HG02981 (cell line): ENCODE results near the gene NUDT14.

Experiments used
- ATAC-seq: cut with Tn5 transposase; IDR thresholded peaks from one replicate; pipeline ENCODE4 v1.9.1; 2021; ENCODE audit warnings: mild to moderate bottlenecking, moderate library complexity; ENCODE audit not compliant: unreplicated experiment

The NUDT14 gene

DNA sequence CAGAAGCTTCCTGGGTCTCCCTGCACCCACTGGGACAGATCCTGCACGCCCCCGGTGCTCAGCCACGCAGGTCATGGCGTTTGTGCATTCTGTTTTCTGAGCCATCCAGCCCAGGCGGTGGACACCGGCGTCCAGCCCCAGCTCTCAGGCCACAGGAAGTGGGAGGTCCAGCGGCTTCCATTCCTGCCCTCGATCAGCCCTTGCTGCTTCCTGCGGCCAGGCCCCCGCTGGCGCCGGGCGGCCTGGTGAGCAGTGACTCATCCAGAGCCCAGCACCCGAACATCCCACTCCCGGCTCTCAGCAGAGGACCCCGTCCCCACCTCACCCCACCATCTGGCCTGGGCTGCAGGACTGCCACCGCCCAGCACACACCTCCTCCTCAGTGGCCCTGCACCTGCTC, 18.0 kb upstream of the NUDT14 start:
- ATAC-seq = no peak

DNA sequence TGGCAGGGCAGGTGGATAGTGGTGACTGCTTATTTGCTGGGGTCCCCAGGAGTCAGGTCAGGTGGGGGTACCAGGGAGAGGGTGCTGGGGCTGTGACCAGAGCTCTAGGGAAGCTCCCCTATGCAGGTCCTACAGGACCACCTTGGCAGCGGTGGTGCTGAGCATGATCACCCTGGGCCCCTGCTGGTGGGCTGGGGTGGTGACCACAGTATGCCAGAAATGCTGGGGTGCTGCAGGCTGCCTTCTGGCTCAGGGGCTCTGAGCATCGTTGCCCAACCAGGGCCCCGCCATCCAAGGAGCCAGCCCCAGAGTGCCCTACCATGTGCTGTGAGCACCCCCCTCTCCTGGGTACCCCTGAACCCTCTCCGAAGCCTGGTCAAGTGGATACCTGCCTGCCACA, 17.5 kb upstream of the NUDT14 start:
- ATAC-seq = no peak

- ATAC-seq = no peak
These were observed 16.1 kb upstream of the NUDT14 start for GRCh38 chr14:105197211-105197641.

GRCh38 chr14:105196265-105196960, 15.3 kb upstream of the NUDT14 start:
- no peak for ATAC-seq

DNA sequence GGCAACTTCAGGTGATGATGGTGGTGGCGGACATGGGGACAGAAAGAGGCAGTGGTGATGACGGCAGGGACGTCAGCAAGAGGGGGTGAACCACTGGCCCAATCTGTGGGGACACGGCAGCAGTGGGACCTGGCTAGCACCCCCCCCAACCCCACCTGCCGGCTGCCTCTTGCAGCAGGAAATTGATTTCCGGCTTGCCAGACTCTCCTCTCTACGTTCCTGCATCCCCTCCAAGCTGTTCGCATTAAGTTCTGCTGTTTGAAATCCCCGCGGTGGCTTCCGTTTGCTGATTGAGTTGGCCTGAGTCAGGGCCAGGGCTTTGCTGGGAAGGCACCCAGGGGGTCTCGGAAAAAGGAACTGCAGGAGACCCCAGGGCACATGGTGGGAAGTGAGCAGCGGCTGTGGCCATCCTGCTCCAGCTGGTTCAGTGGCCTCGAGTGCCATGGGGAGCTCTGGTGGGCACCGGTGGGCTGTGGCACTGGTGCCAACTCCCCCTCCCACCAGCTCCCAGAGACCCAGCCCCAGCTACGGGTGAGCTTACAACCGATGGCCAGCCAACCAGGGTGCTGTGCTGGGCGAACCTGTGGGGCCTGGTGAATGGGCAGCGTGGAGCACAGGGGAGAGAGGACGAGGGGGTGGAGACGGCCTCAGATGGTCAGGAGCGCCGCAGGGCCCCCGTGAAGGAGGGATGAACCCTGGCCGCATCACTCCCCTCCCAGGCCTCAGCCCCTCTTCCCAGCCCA, 14.6 kb upstream of the NUDT14 start:
- ATAC-seq = no peak

DNA sequence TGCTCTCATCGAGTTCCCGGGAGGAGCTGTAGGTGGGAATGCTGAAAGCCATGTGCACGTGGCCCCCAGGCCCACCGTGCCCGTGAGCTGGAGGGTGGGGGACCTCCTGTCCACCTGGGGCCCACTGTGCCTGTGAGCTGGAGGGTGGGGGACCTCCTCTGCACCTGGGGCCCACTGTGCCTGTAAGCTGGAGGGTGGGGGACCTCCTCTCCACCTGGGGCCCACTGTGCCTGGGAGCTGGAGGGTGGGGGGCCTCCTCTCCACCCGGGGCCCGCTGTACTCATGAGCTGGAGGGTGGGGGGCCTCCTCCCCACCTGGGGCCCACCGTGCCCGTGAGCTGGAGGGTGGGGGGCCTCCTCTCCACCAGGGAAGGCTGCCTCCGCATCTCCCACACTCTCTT, 13.9 kb upstream of the NUDT14 start:
- no peak for ATAC-seq

GRCh38 chr14:105193916-105194782, 13.0 kb upstream of the NUDT14 start:
- no peak for ATAC-seq

DNA sequence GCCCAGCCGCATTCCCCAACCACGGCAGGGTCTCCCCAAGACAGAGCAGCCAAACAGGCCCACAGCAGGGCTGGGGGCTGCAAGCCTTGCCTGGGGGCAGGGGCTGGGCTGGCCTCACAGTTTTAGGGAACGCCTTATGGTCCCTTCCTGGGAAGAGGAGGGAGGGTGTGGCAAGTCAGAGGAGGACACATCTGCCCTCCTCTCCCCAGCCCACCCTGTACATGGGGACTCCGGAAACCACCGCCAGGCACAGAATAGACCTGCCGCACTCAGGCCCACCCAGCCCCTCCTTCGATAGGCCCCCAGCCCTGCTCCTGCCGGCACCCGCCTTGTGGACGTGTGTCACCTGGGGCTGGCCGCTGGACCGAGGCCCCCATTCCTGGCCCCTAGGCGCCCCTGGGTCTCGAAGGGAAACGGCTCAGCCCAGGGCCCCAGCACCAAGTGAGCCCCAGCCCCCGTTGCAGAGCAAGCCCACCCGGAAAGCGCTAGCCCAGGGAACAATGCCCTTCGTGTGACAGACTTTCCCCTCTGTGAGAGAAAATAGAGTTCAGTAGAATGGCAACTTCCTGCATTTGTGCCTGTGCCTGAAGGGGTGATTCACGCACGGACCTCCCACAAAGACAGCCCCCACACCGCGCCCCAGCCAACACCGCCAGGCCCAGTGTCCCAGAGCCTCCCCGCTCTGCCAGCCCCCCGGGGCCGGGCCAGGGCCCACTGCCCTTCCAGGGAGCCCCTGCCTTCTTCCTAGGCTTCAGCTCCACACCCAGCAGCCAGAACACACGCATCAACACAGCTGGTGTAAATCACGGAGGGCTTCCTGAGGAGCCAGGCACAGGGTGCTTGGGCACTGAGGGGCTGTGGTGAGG, 12.0 kb upstream of the NUDT14 start:
- ATAC-seq = no peak

DNA sequence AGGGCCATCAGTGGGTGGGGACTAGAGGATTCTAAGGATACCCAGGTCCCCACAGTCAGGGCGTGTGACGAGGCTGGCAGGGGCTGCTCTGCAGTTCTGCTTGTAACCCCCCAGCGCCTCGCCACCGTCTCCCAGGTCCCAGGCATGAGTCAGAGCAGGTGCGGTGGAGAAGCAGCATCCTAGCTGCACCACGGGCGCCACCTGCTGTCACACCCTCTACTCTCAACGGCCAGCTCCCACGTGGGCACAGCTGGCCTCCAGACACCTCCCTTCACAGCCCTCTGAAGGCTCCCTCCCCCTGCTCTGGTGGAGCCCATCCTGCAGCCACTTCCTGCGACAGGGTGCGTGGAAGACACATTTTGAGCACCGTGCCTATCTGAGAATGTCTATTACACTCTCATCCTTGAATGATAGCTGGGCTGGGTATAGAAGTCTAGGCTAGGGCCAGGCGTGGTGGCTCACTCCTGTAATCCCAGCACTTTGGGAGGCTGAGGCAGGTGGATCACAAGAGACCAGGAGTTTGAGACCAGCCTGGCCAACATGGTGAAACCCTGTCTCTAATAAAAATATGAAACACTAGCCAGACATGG, 6.9 kb upstream of the NUDT14 start:
- no peak for ATAC-seq

DNA sequence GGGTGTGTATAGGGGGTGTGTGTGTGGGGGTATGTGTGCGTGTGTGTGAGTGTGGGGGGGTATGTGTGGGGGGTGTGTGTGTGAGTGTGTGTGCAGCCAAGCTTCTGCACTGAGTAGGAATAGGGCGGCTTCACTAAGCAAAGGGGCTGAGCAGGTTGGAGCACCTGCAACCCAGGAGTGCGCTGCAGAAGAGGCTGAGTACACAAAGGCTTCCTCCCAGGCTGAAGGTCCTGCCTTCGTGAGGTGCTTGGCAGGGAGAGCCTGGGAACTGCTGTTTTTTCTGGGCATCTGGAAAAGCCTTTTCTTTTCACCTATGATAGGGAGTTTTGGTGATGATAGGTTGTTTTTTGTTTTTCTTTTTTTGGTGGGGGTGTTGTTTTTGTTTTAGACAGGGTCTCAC, 6.0 kb upstream of the NUDT14 start:
- no peak for ATAC-seq

DNA sequence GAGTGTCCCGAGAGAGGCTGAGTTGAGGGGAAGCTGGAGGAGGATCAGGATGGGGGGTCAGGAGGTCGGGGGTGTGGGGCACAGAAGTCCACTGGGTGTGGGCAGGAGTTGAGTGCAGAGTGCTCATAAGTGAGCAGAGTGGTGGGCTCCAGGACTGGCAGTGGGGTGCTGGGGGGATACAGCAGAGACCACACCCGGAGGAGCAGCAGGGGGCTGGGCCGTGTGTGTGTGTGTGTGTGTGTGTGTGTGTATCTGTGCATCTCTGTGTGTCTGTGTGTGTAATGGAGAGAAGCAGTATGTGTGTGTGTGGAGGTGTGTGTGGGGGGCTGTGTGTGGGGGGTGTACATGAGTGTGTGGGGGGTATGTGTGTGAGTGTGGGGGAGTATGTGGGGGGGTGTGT, 4.9 kb upstream of the NUDT14 start:
- no peak for ATAC-seq

DNA sequence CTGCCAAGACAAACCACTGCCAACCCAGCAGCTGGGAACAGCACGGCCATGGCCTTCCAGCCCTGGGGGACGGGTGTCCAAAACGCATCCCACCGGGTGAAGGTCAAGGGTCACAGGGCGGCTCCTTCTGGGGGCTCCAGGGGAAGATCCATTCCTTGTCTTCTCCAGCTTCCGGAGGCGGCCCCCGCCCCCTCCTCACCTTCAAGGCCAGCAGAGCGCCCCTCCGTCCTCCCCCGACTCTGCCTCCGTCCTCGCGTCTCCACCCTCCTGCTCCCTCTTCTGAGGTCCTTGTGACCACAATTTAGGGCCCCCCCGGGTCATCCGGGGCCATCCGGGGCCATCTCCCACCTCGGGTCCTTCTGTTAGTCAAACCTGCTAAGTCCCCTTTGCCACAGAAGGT, 3.9 kb upstream of the NUDT14 start:
- no peak for ATAC-seq

DNA sequence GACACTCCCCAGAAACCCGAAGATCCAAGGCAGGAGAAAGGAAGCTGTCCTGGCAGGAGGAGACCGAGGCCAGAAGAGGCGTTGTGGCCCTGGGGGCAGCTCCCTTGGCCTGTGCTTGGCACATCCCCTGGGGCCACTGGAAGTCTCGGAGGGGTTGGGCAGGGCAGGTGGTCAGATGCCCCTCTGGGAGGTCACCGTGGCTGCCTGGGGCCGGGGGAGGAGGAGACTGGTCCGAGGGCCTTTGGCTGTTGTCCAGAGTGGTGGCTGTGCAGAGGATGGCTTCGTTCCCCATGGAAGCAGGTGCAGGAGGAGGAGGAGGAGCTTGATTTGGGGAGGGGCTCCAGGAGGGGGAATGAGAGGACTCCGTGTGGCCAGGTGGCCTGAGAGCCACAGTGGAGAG, 3.3 kb upstream of the NUDT14 start:
- ATAC-seq = no peak

DNA sequence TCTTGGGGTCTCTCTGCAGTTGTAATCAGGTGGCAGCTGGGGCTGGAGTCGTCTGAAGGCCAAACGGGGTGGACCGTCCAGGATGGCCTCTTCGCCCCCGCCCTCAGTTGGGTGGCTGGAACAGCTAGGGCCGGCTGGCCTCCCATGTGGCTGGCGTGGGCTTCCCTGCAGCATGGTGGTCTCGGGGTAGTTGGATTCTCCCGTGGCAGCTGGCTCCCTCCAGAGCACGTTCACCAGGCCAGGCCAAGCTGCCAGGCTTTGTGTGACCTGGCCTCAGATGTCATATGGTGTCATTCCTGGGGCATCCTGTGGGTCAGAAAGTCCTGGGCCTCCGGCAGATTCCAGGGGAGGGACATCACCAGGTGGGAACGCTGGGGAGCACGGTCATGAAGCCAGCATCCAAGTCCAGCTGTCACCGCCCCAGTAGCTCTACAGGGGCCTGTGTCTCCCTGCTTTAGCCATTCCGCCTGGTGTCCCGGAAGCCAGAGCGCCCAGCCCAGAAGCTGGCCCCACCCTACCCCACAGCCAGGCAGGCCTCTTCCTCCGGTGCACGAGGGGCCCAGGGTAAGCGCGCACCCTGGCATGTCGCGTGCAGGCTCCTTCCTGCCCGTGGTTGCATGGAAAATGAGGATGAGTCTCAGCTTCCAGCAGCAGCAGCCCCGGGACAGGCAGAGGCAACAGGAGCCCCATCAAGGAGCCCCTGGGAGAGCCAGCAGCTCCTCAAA, 1.3 kb upstream of the NUDT14 start:
- ATAC-seq = no peak

DNA sequence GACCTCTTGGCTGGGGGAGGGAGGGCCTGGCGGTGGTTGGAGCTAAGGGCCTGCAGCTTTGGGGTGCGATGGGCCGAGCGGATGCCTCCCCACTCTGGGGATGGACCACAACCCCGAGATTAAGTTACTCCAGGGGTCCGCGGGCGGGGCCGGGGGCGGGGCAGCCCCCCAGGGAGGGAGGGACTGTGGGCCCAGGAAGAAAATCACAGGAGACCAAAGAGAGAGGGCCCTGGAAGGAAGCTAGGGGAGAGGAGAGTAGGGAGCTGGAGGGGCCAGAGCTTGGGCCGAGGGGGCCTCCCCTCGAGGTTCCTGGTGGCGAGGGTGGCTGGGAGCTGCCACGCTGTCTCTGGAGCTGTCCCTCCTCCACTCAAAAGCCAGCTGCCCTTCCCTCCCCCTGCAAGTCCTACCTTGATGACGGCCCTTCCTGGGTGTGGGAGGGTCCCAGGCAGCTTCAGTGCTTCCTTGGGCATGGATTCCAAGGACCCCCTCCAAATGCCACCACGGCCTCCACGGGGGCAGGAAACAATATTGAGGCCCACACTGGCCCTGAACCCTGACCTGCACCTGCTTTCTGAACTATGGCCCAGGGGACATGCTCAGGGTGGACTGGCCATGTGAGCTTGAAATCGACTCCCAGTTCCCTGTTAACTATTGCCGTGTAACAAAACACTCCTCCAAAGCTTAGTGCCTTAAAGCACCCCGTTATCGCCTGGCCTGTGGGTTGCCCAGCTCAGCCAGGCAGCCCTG, 610 bp upstream of the NUDT14 start:
- ATAC-seq = no peak

DNA sequence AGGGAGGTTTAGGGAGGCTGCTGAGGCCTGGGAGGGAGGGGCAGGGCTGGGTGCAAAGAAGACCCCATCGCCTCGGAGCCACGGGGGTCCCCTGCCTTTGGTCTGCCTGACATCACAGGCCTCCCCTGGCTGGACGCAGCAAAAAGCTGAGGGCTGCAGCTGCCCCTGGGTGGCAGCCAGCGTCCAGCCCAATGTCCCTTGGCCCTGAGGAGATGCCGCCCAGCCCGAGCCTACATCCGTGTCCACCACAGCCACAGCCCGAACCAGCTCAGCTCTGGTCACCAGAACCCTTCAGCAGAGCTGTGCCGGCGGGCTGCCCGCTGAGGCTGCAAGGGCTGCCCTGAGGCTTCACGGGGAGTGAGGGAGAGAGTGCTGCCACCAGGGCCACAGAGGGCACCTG, 1.9 kb downstream of the NUDT14 start:
- ATAC-seq = no peak

DNA sequence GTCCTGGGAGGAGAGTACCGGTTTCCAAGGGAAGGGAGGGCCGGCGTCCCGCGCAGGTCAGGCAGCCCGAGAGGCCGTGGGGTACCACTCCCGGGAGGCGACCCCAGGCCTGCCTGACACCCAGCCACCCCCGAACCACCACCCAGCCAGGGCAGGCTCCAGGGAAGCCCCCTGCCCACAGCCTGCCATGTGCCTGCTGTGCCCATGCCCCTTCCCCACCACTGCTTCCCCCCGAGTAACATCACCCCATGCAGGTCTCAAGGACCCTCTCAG, 2.3 kb downstream of the NUDT14 start:
- no peak for ATAC-seq

GRCh38 chr14:105178069-105178867, 2.8 kb downstream of the NUDT14 start:
- ATAC-seq = no peak
